SK-N-SH (cell line): ENCODE data around the gene LCN6.

Source experiments
- CHD2 ChIP-seq: fragments of 150-350 bp; IDR thresholded peaks from 2 replicates; pipeline ENCODE4 v1.6.1; 2018; ENCODE audit warnings: low read length; ENCODE audit not compliant: partially characterized antibody
- EP300 ChIP-seq, 2 experiments: IDR thresholded peaks; 2 replicates each; pipeline versions ENCODE4 v1.4.0 to v1.6.1; 2012; ENCODE audit warnings: borderline replicate concordance in 1 of 2, low read depth in 1 of 2, low read length in 1 of 2
- FOXM1 ChIP-seq: IDR thresholded peaks from 2 replicates; pipeline ENCODE4 v1.4.0; 2012; ENCODE audit warnings: low read depth, mild to moderate bottlenecking
- JUND ChIP-seq: IDR thresholded peaks from 2 replicates; pipeline ENCODE4 v1.4.0; 2012
- NFIC ChIP-seq: IDR thresholded peaks from 2 replicates; pipeline ENCODE4 v1.4.0; 2012; ENCODE audit warnings: borderline replicate concordance
- POLR2AphosphoS5 ChIP-seq: IDR thresholded peaks from 2 replicates; pipeline ENCODE4 v1.6.1; 2012; ENCODE audit warnings: low read depth, low read length
- RAD21 ChIP-seq: IDR thresholded peaks from 2 replicates; pipeline ENCODE4 v1.6.1; 2012; ENCODE audit warnings: mild to moderate bottlenecking, low read length
- RFX5 ChIP-seq: IDR thresholded peaks from 2 replicates; pipeline ENCODE4 v1.6.1; 2012; ENCODE audit warnings: mild to moderate bottlenecking, improper control_type of control experiment, low read length
- SIN3A ChIP-seq: IDR thresholded peaks from 2 replicates; pipeline ENCODE4 v1.6.1; 2012; ENCODE audit warnings: low read depth, mild to moderate bottlenecking, low read length, moderate library complexity, borderline replicate concordance
- YY1 ChIP-seq: IDR thresholded peaks from 2 replicates; pipeline ENCODE4 v1.4.0; 2012; ENCODE audit warnings: low read depth, mild to moderate bottlenecking
- TF ChIP-seq, protein P1 (sequence below): fragments of 200-600 bp; sonication (generic); IDR thresholded peaks from 2 replicates; pipeline ENCODE4 v1.6.1; 2017; ENCODE audit warnings: antibody characterized with exemption, mild to moderate bottlenecking, moderate library complexity
- TF ChIP-seq, protein P2 (sequence below): IDR thresholded peaks from 2 replicates; pipeline ENCODE4 v1.4.0; 2012; ENCODE audit warnings: low read depth, borderline replicate concordance
- TF ChIP-seq, protein P3 (sequence below): fragments of 150-350 bp; IDR thresholded peaks from 2 replicates; pipeline ENCODE4 v1.6.1; 2017; ENCODE audit warnings: antibody characterized with exemption, low read length, low read depth, borderline replicate concordance
- TF ChIP-seq, protein P4 (sequence below): IDR thresholded peaks from 2 replicates; pipeline ENCODE4 v1.4.0; 2012; ENCODE audit warnings: low read depth

DNA sequence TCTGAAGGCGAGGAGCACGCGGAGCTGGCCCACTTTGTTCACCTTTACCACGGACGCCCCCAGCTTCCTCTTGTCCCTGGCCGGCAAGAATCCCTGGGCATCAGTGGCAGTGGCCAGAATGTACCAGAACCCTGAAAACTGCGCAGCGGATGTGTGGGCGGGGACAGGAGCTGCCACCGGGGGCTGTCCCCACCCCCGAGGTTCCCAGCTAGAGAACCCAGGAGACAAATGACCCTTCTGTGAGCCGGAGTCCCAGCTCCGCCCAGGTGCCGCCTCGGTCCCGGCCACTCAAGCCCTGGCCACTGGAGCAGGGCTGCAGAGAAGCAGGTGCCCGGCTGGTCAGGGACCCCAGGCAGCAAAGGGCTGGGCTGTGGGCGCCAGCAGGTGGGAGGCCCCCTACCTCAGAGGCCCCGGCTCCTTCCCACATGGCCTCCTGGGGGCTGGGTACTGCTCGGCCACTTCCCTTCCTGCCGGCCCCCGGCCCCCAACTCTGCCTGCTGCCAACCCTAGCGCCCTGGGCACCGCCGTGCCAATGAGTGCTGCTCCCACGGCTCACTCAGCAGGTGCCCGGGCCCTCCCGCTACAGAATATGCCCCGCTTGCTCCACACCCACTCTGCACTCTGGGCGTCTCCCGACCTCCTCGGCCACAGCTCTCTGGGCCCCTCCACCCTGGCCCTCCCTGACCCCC lies 6.3 kb downstream of the LCN6 start:
- TF ChIP-seq, protein P1, sequence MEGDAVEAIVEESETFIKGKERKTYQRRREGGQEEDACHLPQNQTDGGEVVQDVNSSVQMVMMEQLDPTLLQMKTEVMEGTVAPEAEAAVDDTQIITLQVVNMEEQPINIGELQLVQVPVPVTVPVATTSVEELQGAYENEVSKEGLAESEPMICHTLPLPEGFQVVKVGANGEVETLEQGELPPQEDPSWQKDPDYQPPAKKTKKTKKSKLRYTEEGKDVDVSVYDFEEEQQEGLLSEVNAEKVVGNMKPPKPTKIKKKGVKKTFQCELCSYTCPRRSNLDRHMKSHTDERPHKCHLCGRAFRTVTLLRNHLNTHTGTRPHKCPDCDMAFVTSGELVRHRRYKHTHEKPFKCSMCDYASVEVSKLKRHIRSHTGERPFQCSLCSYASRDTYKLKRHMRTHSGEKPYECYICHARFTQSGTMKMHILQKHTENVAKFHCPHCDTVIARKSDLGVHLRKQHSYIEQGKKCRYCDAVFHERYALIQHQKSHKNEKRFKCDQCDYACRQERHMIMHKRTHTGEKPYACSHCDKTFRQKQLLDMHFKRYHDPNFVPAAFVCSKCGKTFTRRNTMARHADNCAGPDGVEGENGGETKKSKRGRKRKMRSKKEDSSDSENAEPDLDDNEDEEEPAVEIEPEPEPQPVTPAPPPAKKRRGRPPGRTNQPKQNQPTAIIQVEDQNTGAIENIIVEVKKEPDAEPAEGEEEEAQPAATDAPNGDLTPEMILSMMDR, result no peak
- no peak for TF ChIP-seq POLR2AphosphoS5
- TF ChIP-seq JUND, result no peak
- TF ChIP-seq, protein P2, sequence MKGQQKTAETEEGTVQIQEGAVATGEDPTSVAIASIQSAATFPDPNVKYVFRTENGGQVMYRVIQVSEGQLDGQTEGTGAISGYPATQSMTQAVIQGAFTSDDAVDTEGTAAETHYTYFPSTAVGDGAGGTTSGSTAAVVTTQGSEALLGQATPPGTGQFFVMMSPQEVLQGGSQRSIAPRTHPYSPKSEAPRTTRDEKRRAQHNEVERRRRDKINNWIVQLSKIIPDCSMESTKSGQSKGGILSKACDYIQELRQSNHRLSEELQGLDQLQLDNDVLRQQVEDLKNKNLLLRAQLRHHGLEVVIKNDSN, result no peak
- TF ChIP-seq RFX5, result no peak
- no peak for TF ChIP-seq FOXM1
- no peak for TF ChIP-seq CHD2
- no peak for TF ChIP-seq SIN3A
- TF ChIP-seq EP300 (IDR thresholded peaks at IDR 0.05; ENCODE audit: borderline replicate concordance in 1 of 2, low read depth in 1 of 2, low read length in 1 of 2), result no peak
- no peak for TF ChIP-seq YY1
- TF ChIP-seq, protein P3, sequence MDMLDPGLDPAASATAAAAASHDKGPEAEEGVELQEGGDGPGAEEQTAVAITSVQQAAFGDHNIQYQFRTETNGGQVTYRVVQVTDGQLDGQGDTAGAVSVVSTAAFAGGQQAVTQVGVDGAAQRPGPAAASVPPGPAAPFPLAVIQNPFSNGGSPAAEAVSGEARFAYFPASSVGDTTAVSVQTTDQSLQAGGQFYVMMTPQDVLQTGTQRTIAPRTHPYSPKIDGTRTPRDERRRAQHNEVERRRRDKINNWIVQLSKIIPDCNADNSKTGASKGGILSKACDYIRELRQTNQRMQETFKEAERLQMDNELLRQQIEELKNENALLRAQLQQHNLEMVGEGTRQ, result no peak
- no peak for TF ChIP-seq RAD21
- no peak for TF ChIP-seq NFIC
- TF ChIP-seq, protein P4, sequence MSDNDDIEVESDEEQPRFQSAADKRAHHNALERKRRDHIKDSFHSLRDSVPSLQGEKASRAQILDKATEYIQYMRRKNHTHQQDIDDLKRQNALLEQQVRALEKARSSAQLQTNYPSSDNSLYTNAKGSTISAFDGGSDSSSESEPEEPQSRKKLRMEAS, result no peak
